NCI-H1105 (cell line): Measurements from ENCODE around the gene POLR2H.
"Not testable (repeated sequence)": the region's sequence is repeated elsewhere in the genome, so short reads cannot be mapped to it uniquely, and the experiment has no call there.

Experiments
- DNase-seq: peaks from one replicate; lab custom pipeline; 2025; lab: John Stamatoyannopoulos, UW

Gene POLR2H

DNA sequence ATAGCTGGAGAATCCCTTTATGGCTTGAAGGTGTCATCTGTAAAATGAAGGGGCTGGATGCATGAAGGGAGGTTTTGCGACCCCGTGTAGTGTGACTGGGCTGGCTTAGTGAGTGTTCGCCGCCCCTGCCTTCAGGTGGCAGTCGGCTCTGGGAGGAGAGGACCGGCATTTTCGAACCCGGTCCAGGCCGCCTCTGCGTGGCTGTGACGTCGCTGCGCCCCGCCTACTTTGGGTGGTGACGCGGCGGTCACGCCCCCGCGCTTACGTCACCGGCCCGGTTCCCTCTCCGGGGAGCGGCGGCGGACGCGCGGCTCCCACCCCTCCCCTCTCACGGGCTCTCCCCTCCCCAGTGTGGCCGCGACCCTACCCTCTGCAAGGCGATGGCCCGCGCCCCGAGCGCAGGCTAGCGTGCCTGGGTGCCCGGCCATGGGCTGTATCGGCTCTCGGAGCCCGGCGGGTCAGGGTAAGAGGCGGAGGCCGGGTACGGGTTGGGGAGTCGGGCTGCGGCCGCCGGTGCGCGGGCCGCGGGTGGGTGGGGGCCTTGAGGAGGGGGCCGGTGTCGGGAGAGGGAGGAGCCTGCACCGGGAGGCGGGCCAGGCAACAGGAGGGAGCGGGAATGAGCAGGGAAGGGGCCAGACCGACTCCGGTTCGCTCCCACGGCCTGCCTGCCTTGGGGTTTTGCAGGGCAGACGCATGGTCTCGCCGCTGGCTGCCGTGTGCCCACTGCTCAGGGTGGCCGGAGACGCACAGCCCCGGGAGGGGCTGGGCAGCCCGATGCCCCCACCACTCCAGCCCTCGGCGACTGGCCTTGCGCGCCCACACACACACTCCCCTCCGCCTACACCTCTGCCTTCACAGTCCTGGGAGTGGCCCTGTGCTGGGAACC lies 25.6 kb upstream of the POLR2H start:
- DNase-seq, result peak; percentile 89

DNA sequence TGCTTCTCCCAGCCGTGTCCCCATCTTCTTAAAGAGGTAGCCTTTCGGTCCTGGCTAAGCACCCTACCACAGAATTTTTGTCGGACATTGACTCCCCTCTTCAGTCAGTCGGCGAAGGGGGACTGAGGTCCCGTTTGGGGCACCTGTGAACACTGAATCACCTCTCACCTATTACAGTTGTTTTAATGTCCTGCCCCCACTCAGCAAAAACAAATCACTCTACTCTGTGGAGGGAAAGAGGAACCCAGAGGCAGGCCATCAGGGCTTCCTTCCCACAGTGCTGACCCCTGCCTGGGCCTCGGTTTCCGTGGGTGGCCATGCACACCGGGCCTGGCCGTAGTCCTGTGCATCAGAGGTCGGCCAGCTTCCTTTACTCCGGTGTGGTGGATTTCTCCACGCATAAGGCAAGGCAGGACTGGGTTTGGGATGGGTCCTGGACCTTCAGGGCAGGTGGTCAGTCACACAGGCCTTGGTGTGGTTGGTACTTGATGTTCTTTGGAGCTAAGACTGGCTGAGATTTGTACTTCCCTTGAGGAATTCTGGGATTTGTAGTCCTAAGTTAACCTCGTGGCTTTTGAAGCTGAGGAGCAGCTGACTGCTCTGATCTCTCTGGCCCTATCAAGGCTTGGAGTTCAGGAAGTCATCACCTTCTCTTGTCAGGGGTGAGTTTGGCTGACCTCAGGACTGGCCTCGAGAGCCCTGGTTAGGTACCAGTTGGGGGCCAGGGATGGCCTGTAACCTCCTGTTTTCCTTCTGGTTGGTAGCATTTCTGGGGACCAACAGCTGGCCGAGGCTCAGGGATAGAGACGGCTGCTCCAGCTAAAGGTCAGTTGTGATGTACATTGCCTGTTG lies 24.7 kb upstream of the POLR2H start:
- DNase-seq, result no peak

DNA sequence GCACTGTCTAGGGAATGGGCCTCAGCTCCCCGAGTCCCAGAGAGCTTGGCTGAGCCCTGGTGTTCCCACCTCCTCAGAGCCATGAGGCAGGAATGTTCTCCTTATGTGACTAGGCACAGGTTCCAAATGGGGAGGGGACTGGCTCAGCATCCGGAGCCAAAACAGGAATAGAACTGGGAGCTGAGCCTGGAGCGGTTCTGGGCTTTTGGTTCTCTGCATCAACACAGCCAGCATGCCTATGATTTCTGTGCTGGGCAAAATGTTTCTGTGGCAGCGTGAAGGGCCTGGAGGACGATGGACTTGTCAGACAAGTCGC lies 24.2 kb upstream of the POLR2H start, which contains the start of gene FAM131A:
FAM131A (plus strand) TSS at position 202 of the 316 bp plus-strand sequence; CDS start at position 233, 31 bp downstream.
- no peak for DNase-seq

DNA sequence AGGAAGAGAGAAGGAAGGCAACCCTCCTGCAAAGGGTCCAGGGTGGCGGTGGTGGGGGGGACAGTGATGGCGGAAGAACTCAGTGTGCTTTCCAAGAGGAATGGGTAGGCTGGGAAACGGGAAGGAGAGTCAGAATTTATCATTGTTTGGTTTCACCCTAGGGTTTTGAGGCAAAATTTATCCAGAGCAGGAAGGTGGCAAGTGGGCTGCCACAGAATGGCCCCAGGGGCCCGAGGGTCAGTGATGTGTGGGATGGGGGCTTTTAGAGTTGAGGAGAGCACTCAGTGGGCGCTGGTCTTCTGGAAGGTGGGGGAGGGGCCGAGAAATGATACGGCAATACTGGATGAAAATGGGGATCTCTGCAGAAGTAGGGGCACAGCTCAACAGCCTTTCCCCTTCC lies 23.5 kb upstream of the POLR2H start:
- no peak for DNase-seq

DNA sequence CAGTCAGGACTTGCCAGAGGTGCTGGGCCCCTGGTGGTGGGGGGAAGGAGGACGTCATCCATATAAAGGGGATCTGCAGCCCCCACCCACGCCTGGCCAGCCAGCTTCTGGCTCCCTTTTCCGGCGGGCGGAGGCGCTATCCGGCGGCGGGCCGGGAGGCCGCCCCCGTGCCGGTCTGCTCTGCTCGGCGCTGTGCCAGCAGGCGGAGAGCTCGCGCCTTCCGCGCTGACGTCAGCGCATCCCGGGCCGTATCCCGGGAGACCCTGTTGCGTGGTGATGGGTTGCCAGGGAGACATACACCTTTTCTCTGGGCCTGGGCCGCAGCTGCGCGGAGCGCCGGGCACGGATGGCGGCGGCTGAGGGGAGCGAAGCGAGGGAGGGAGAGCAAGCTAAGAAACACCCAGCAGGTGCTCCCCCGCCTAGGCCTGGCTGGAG lies 23.0 kb upstream of the POLR2H start:
- peak; percentile 98 for DNase-seq

DNA sequence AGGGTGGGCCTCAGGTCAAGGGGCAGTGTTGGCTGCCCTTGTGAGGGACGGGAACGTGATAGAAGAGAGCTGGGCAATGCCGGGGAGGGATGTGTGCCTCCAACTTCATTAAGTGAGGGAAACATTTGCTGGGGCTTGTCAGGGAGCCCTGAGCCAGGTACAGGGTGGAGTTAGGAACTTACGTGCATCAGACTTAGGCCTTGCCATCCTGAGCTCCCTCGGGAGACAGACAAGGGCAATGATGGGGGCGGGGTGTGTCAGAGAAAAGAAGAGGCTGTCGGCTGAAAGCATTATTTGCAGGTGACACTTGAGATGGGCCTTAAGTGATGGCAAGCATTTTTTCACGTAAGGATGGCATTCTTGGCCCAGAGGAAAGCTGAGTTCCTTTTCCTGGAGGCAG lies 22.5 kb upstream of the POLR2H start:
- peak; percentile 82 for DNase-seq

DNA sequence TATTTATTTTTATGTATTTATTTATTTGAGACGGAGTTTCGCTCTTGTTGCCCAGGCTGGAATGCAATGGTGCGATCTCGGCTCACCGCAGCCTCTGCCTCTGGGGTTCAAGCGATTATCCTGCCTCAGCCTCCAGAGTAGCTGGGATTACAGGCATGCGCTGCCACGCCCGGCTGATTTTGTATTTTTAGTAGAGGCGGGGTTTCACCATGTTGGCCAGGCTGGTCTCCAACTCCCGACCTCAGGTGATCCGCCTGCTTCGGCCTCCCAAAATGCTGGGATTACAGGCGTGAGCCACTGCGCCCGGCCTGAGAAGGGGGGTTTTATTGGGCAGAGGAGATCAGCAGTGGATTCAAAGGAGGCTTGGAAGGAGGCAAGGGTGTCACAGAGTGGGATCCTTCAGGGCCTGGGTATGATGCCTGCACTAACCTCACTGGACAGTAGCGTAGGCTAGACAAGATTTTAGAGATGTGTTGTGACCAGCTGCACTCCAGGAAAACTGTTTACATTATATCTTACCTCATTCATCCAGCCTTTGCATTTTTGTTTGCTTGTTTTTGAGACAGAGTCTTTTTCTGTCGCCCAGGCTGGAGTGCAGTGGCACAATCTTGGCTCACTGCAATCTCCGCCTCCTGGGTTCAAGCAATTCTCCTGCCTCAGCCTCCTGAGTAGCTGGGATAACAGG lies 21.9 kb upstream of the POLR2H start:
- DNase-seq, result not testable (repeated sequence)

DNA sequence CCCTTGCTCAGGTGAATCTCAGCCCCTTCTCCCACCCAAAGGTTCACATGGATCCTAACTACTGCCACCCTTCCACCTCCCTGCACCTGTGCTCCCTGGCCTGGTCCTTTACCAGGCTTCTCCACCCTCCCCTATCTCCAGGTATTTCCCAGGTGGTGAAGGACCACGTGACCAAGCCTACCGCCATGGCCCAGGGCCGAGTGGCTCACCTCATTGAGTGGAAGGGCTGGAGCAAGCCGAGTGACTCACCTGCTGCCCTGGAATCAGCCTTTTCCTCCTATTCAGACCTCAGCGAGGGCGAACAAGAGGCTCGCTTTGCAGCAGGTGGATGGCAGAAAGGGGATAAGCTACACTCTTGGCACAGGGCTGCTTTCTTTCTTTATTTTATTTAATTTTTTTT lies 19.6 kb upstream of the POLR2H start:
- DNase-seq, result no peak

DNA sequence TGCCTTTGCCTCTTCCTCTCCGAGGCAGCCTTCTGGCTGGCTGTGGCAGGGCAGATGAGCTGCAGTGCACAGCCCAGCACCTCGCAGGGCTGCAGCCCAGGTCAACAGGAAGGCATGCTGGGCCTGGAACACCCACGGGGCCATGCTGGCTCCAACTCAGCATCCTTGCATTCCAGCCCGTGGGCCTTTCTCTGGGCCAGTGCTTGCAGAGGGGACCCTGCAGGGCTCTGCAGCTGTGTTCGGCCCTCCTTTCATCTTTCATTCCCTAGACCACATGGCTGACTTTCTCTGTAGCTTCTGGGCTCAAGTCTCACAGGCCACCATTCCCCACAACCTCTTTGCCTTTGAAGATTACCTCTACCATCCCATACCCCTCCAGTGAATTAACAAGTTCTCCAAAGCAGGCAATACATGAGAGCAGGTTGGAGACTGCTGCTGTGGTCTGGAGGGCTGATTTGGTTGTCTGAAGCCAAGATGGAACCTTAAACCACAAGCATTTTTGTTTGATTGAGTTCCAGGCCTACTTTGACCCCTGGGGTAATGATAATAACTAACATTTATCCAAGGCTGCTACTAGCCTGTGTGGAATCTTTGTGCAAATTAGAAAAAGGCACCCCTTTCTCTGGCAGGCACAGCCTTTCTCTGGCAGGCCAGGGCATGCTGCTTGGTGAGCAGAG lies 18.2 kb upstream of the POLR2H start:
- DNase-seq, result no peak

DNA sequence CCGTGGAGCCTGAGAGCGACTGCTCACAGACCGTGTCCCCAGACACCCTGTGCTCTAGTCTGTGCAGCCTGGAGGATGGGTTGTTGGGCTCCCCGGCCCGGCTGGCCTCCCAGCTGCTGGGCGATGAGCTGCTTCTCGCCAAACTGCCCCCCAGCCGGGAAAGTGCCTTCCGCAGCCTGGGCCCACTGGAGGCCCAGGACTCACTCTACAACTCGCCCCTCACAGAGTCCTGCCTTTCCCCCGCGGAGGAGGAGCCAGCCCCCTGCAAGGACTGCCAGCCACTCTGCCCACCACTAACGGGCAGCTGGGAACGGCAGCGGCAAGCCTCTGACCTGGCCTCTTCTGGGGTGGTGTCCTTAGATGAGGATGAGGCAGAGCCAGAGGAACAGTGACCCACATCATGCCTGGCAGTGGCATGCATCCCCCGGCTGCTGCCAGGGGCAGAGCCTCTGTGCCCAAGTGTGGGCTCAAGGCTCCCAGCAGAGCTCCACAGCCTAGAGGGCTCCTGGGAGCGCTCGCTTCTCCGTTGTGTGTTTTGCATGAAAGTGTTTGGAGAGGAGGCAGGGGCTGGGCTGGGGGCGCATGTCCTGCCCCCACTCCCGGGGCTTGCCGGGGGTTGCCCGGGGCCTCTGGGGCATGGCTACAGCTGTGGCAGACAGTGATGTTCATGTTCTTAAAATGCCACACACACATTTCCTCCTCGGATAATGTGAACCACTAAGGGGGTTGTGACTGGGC lies 16.8 kb upstream of the POLR2H start:
- DNase-seq, result no peak

DNA sequence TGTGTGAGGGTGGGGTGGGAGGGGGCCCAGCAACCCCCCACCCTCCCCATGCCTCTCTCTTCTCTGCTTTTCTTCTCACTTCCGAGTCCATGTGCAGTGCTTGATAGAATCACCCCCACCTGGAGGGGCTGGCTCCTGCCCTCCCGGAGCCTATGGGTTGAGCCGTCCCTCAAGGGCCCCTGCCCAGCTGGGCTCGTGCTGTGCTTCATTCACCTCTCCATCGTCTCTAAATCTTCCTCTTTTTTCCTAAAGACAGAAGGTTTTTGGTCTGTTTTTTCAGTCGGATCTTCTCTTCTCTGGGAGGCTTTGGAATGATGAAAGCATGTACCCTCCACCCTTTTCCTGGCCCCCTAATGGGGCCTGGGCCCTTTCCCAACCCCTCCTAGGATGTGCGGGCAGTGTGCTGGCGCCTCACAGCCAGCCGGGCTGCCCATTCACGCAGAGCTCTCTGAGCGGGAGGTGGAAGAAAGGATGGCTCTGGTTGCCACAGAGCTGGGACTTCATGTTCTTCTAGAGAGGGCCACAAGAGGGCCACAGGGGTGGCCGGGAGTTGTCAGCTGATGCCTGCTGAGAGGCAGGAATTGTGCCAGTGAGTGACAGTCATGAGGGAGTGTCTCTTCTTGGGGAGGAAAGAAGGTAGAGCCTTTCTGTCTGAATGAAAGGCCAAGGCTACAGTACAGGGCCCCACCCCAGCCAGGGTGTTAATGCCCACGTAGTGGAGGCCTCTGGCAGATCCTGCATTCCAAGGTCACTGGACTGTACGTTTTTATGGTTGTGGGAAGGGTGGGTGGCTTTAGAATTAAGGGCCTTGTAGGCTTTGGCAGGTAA lies 16.0 kb upstream of the POLR2H start:
- peak; percentile 12 for DNase-seq

DNA sequence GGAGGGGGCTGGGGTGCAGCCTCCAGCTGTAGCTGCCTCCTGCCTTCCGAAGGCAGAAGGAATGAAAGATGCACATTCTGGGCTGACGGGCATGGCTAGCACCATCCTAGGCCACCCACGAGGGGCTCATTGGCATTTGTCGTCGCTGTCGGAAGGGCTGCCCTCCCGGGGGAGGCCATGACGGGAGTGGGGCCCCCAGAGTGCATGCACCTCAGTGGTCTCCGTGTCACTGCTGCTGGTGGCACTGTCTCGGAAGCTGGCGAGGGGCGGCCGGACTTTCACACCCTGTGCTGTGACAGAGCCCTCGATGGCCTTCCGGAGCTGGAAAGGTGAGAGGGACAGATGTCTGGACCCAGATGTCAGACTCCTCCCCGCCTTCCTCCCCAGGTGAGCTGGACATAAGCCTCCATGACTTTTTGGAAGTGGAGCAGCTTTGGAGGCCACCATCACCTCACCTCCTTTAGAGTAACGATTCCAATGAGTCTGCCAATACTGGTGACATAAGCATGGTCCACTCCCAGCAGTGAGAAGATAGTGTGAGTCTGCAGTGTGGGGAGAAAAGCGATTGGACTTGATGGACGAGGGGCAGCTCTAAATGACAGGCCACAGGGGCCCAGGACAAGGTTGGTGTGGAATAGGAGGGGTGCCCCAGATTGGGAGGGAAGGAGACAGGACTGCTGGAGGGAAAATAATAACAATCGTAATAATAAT lies 14.9 kb upstream of the POLR2H start:
- no peak for DNase-seq

DNA sequence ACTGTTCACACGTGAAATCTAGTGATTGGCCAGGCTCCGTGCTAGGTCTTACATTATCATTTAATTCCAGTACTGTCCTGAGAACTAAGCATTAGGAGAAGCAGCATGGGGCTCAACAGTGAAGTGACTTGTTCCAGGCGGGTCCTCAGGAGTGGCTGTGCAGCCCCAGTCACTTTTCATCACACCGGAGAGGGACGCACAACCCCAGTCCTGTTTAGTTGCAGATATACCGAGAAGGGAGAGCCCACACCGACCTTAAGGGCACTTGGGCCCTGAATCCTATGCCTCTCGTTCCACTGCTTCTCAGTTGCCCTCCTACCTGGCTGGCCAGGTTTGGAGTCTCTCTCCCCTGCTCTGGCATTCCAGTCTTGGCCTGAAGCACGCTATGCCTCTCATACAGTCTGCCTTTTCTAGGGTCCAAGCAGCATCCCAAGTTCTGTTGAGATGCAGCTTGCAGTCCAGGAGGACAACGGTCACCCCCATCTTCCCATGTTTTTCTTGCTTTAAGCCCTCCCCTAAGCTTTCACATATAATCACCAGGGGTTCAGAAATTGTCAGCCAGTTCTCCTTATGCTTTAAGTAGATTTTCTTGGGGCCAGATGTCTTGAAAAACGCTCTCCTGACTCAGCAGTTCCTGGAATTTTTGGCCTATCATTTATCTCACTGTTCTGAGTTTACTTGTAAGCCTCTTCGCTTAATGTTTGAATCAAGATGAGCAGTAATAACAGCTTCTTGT lies 14.0 kb upstream of the POLR2H start:
- DNase-seq, result no peak

DNA sequence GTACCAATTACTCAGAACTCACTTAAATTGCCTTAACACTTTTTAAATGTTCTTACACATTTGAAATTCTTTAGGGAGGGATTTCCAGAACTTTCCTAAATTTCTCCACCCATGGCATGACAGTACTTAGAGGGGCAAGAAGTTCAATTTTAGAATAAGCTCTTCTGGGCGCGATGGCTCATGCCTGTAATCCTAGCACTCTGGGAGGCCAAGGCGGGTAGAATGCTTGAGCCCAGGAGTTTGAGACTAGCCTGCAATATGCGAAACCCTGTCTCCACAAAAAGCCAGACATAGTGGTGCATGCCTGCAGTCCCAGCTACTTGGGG lies 13.5 kb upstream of the POLR2H start:
- no peak for DNase-seq

DNA sequence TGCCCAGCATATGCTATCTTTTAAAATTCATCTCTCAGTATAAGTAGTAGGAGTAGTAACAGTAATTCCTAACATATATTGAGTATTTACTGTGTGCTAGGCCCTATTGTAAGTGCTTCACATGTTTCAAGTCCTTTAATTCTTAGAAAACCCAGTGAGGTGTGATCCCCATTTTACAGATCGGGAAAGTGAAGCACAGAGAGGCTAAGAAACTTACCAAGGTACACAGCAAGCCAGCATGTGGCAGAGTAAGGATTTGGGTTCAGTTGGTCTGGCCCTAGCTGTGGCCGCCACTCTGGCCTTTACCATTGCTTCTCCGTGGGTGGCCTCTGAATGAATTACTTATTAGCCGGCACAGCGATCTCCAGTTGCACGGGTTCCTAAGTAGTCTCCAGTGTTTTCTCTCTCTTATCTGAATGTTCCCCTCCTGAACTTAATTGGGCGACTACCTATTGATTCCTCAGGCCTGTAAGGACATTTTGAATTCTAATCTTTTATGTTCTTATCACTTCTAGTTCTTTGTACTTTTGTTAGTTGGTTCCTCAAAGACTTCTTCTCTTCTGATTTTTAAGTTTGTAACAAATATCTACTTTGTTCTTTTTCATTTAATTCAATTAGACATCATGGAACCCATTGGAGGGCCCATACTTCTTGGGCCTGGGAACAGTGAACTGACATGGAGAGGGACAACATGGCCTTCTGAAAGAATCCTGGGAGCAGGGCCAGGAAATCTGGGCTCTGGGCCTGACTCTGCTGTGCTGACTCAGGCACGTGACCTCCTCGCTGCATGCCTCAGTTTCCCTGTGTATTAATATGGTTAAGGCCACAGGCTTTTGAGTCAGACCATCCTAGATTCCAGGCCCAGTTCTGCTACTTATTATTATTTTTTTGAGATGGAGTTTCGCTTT lies 11.7 kb upstream of the POLR2H start:
- DNase-seq, result no peak

DNA sequence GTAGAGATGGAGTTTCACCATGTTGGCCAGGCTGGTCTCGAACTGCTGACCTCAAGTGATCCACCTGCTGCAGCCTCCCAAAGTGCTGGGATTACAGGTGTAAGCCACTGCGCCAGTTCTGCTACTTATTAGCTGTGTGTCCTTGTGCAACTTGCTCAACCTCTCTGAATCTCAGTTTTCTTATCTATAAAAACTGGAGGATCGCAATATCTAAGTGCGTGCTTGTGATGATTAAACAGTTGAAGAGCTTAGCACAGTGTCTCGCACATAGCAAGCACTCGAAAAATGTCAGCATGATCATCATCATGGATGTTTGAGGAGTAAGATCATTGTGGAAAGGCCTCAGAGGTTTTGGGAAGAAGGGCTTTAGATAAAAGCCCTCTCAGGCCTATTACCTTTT lies 10.9 kb upstream of the POLR2H start:
- DNase-seq, result no peak

DNA sequence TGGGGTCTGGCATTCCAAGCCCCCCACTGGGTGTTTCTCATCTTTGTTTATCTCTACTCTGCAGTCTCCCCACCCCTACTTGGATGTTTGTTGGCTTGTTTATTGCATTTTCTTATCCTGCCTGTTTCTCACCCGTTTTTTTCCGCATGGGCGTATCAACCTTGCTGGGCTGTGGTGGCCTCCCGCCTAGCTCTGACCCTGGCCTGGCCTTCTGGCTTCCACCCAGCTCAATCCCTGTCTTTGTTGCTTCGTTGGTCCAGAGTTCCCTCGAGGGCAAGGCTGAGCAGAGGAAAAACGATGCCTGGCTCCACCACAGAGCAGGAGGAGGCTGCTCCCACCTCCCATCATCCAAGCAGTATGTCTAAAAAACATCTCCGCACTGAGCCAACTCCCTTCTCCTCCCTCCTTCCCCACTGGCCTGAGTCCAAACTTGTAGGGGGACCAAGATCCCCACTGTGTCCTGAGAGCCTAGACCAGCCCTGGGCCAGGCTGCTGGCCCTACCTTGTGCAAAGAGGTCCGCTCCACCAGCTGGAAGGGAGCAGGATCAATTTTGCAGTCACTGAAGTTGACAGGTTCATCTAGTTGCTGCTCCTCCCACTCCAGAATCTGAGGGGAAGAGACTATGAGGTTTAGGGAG lies 9.9 kb upstream of the POLR2H start:
- DNase-seq, result no peak
